ENCODE results near the gene GMIP. TPM values are rescaled to one million over a fixed set of nuclear protein-coding genes. Genes with fewer than 3 reads are reported as not detected.
A peak's percentile ranks its signal among the peaks of the same experiment; 100 is the strongest.
"Not testable (repeated sequence)": the region's sequence is repeated elsewhere in the genome, so short reads cannot be mapped to it uniquely, and the experiment has no call there.

GMIP gene
- total RNA-seq, result 100 to 1,000 TPM in 4 of 5 donors, 10 to 100 TPM in 1; 99.5 to 148 (median 133) TPM
- total RNA-seq (2013), result 51.3 TPM
- 45.7 to 189 (median 126) reads per million in 29 experiments for total RNA-seq

- no peaks in the 10 kb centered on the region for H3K27me3 Mint-ChIP-seq
- POLR2A ChIA-PET, result interaction anchor here in 1 of 2 donors (0.6 kb wide), 1 partner anchor 156 kb away, joined by 4 read pairs; no protein-coding TSS in a partner anchor
- DNase-seq (peak; percentile 72 to 94 (median 85)), ATAC-seq (replicated peaks in 1 of 4) (peak; percentile 88 to 92 (median 90))
- WGBS (ENCODE audit: insufficient coverage), result under 1% methylated on average over 45 of the region's 50 CpGs
- H3K27ac Mint-ChIP-seq, result peak within 1 kb of the TSS; percentile 95 to 98
- peaks cover 25% of the 10 kb centered on the region for H3K36me3 Mint-ChIP-seq
- H3K27ac ChIP-seq (ENCODE audit: low read length), result peak within 1 kb of the TSS; percentile 89
- no peaks in the 10 kb centered on the region for H3K9me3 ChIP-seq
- peaks cover 0 to 40% of the 10 kb centered on the region in 2 experiments for H3K4me1 ChIP-seq (ENCODE audit: control insufficient read depth in 1 of 2, extremely low read depth in 1 of 2, insufficient read depth in 2 of 2, low read length in 2 of 2)
- H3K36me3 ChIP-seq (ENCODE audit: control insufficient read depth in 2 of 2, extremely low read depth in 1 of 2, insufficient read depth in 1 of 2, low read length in 1 of 2), result peaks cover 21 to 60% of the 10 kb centered on the region in 2 donors
- peak within 1 kb of the TSS; percentile 96 to 100 for H3K4me3 ChIP-seq (ENCODE audit: control insufficient read depth in 1 of 2, extremely low read depth in 1 of 2, low read length in 1 of 2)
- CTCF ChIA-PET, result interaction anchor here (1.0 to 1.5 kb wide), 3 partner anchors 83 to 111 kb away, joined by 3 to 10 read pairs (median 8); no protein-coding TSS in a partner anchor
- no peaks in the 10 kb centered on the region for H3K9me3 Mint-ChIP-seq
- H3K4me3 Mint-ChIP-seq, result peak within 1 kb of the TSS; percentile 92 to 93 (median 92)
- no peaks in the 10 kb centered on the region for H3K27me3 ChIP-seq (replicated peaks in 1 of 2; ENCODE audit: control insufficient read depth in 2 of 2, extremely low read depth in 1 of 2, insufficient read depth in 2 of 2, low read length in 1 of 2)
- peaks cover 23 to 26% (median 23%) of the 10 kb centered on the region in 3 donors for H3K4me1 Mint-ChIP-seq
Observed at GRCh38 chr19:19643158-19644053, at the start of gene GMIP. Gene GMIP, minus strand, starts transcription at chr19:19643657. Its CDS starts 128 bp downstream, at chr19:19643529.

GRCh38 chr19:19691683-19692082 lies 48.2 kb upstream of the GMIP start:
- no peaks in the 10 kb centered on the region for H3K27me3 Mint-ChIP-seq
- DNase-seq (no peak), ATAC-seq (replicated peaks in 1 of 4) (no peak)
- H3K4me3 Mint-ChIP-seq, result no peak overlapping the region
- Histone ChIP-seq H3K27me3 (replicated peaks in 1 of 2; ENCODE audit: control insufficient read depth in 2 of 2, extremely low read depth in 1 of 2, insufficient read depth in 2 of 2, low read length in 1 of 2) (no peaks in the 10 kb centered on the region), H3K4me3 (ENCODE audit: control insufficient read depth in 1 of 2, extremely low read depth in 1 of 2, low read length in 1 of 2) (no peak overlapping the region), H3K9me3 (no peaks in the 10 kb centered on the region), H3K27ac (ENCODE audit: low read length) (no peak overlapping the region), H3K36me3 (ENCODE audit: control insufficient read depth in 2 of 2, extremely low read depth in 1 of 2, insufficient read depth in 1 of 2, low read length in 1 of 2) (peaks cover 0 to 4% of the 10 kb centered on the region in 2 donors), H3K4me1 (ENCODE audit: control insufficient read depth in 1 of 2, extremely low read depth in 1 of 2, insufficient read depth in 2 of 2, low read length in 2 of 2) (no peaks in the 10 kb centered on the region)
- peaks cover 0 to 11% (median 8%) of the 10 kb centered on the region in 3 donors for H3K9me3 Mint-ChIP-seq
- peaks cover 9% of the 10 kb centered on the region for H3K36me3 Mint-ChIP-seq
- POLR2A ChIA-PET, result interaction anchor here (0.6 to 0.7 kb wide), 3 partner anchors 104 to 1673 kb away, joined by 3 to 4 read pairs (median 3); no protein-coding TSS in a partner anchor
- H3K4me1 Mint-ChIP-seq, result no peaks in the 10 kb centered on the region
- 92% methylated on average over 9 of the region's 10 CpGs for WGBS (ENCODE audit: insufficient coverage)
- no peak overlapping the region for H3K27ac Mint-ChIP-seq
- CTCF ChIA-PET, result interaction anchor here in 1 of 2 donors (0.6 kb wide), 1 partner anchor 9 kb away, joined by 3 read pairs; no protein-coding TSS in a partner anchor

GRCh38 chr19:19689023-19689422 lies 45.6 kb upstream of the GMIP start:
- not testable (repeated sequence) for H3K27me3 ChIP-seq (replicated peaks in 1 of 2; ENCODE audit: control insufficient read depth in 2 of 2, extremely low read depth in 1 of 2, insufficient read depth in 2 of 2, low read length in 1 of 2); H3K4me3 Mint-ChIP-seq; H3K36me3 ChIP-seq (ENCODE audit: control insufficient read depth in 2 of 2, extremely low read depth in 1 of 2, insufficient read depth in 1 of 2, low read length in 1 of 2); H3K27me3 Mint-ChIP-seq; H3K9me3 ChIP-seq; DNase-seq; H3K4me1 ChIP-seq (ENCODE audit: control insufficient read depth in 1 of 2, extremely low read depth in 1 of 2, insufficient read depth in 2 of 2, low read length in 2 of 2); H3K27ac ChIP-seq (ENCODE audit: low read length); H3K27ac Mint-ChIP-seq; H3K4me3 ChIP-seq (ENCODE audit: control insufficient read depth in 1 of 2, extremely low read depth in 1 of 2, low read length in 1 of 2); ATAC-seq (replicated peaks in 1 of 4); H3K4me1 Mint-ChIP-seq
- ChIA-PET POLR2A (interaction anchor here in 1 of 2 donors (0.7 kb wide), 1 partner anchor 132 kb away, joined by 3 read pairs; no protein-coding TSS in a partner anchor), CTCF (interaction anchor here in 1 of 2 donors (0.6 kb wide), 1 partner anchor 165 kb away, joined by 3 read pairs; no protein-coding TSS in a partner anchor)
- WGBS (ENCODE audit: insufficient coverage), result no CpG with 5 or more reads among the region's 10 CpGs
- Mint-ChIP-seq H3K36me3 (peaks cover 20% of the 10 kb centered on the region), H3K9me3 (peaks cover 9 to 19% (median 15%) of the 10 kb centered on the region in 3 donors)

GRCh38 chr19:19687090-19687489 lies 43.6 kb upstream of the GMIP start:
- DNase-seq, result no peak
- peaks cover 17 to 30% (median 24%) of the 10 kb centered on the region in 3 donors for H3K9me3 Mint-ChIP-seq
- H3K4me3 ChIP-seq (ENCODE audit: control insufficient read depth in 1 of 2, extremely low read depth in 1 of 2, low read length in 1 of 2), result no peak overlapping the region
- ATAC-seq (replicated peaks in 1 of 4), result peak; percentile 24 to 45 (median 30)
- peaks cover 11% of the 10 kb centered on the region for H3K9me3 ChIP-seq
- no peak overlapping the region for H3K4me3 Mint-ChIP-seq
- POLR2A ChIA-PET, result no interaction called here
- no peak overlapping the region for H3K27ac ChIP-seq (ENCODE audit: low read length)
- CTCF ChIA-PET, result no interaction called here
- no peak overlapping the region for H3K27ac Mint-ChIP-seq
- H3K27me3 Mint-ChIP-seq, result no peaks in the 10 kb centered on the region
- peaks cover 0 to 4% of the 10 kb centered on the region in 2 donors for H3K36me3 ChIP-seq (ENCODE audit: control insufficient read depth in 2 of 2, extremely low read depth in 1 of 2, insufficient read depth in 1 of 2, low read length in 1 of 2)
- whole genome bisulfite sequencing (ENCODE audit: insufficient coverage), result no CpG with 5 or more reads among the region's 3 CpGs
- H3K36me3 Mint-ChIP-seq, result peaks cover 33% of the 10 kb centered on the region
- H3K27me3 ChIP-seq (replicated peaks in 1 of 2; ENCODE audit: control insufficient read depth in 2 of 2, extremely low read depth in 1 of 2, insufficient read depth in 2 of 2, low read length in 1 of 2), result no peaks in the 10 kb centered on the region
- H3K4me1 Mint-ChIP-seq, result peaks cover 0 to 5% (median 0%) of the 10 kb centered on the region in 3 donors
- H3K4me1 ChIP-seq (ENCODE audit: control insufficient read depth in 1 of 2, extremely low read depth in 1 of 2, insufficient read depth in 2 of 2, low read length in 2 of 2), result no peaks in the 10 kb centered on the region

- POLR2A ChIA-PET, result no interaction called here
- H3K9me3 Mint-ChIP-seq, result peaks cover 17 to 30% (median 24%) of the 10 kb centered on the region in 3 donors
- H3K36me3 ChIP-seq (ENCODE audit: control insufficient read depth in 2 of 2, extremely low read depth in 1 of 2, insufficient read depth in 1 of 2, low read length in 1 of 2), result peaks cover 0 to 4% of the 10 kb centered on the region in 2 donors
Observed at GRCh38 chr19:19686580-19686979, 43.1 kb upstream of the GMIP start.

GRCh38 chr19:19686119-19686518 lies 42.7 kb upstream of the GMIP start:
- H3K27ac ChIP-seq (ENCODE audit: low read length); POLR2A ChIA-PET; H3K27me3 ChIP-seq (replicated peaks in 1 of 2; ENCODE audit: control insufficient read depth in 2 of 2, extremely low read depth in 1 of 2, insufficient read depth in 2 of 2, low read length in 1 of 2); H3K4me3 Mint-ChIP-seq; ATAC-seq (replicated peaks in 1 of 4); H3K4me3 ChIP-seq (ENCODE audit: control insufficient read depth in 1 of 2, extremely low read depth in 1 of 2, low read length in 1 of 2); H3K27ac Mint-ChIP-seq; CTCF ChIA-PET; DNase-seq; H3K4me1 Mint-ChIP-seq; H3K27me3 Mint-ChIP-seq; H3K4me1 ChIP-seq (ENCODE audit: control insufficient read depth in 1 of 2, extremely low read depth in 1 of 2, insufficient read depth in 2 of 2, low read length in 2 of 2); H3K36me3 ChIP-seq (ENCODE audit: control insufficient read depth in 2 of 2, extremely low read depth in 1 of 2, insufficient read depth in 1 of 2, low read length in 1 of 2): not testable (repeated sequence)
- H3K9me3 ChIP-seq, result peaks cover 11% of the 10 kb centered on the region
- Mint-ChIP-seq H3K9me3 (peaks cover 17 to 33% (median 26%) of the 10 kb centered on the region in 3 donors), H3K36me3 (peaks cover 39% of the 10 kb centered on the region)
- WGBS (ENCODE audit: insufficient coverage), result over 99% methylated on average over 13 of the region's 15 CpGs

More at GRCh38 chr19:19686580-19686979, 43.1 kb upstream of the GMIP start:
- 100% methylated on average over 1 of the region's 6 CpGs for WGBS (ENCODE audit: insufficient coverage)
- H3K4me3 Mint-ChIP-seq, result no peak overlapping the region
- H3K27me3 ChIP-seq (replicated peaks in 1 of 2; ENCODE audit: control insufficient read depth in 2 of 2, extremely low read depth in 1 of 2, insufficient read depth in 2 of 2, low read length in 1 of 2), result no peaks in the 10 kb centered on the region
- H3K4me1 ChIP-seq (ENCODE audit: control insufficient read depth in 1 of 2, extremely low read depth in 1 of 2, insufficient read depth in 2 of 2, low read length in 2 of 2), result no peaks in the 10 kb centered on the region
- H3K27ac Mint-ChIP-seq, result no peak overlapping the region
- DNase-seq, result no peak
- no peak overlapping the region for H3K4me3 ChIP-seq (ENCODE audit: control insufficient read depth in 1 of 2, extremely low read depth in 1 of 2, low read length in 1 of 2)
- H3K9me3 ChIP-seq, result peaks cover 11% of the 10 kb centered on the region
- ATAC-seq (replicated peaks in 1 of 4), result peak in 2 of 4 experiments; percentile 34 to 43
- H3K36me3 Mint-ChIP-seq, result peaks cover 34% of the 10 kb centered on the region
- CTCF ChIA-PET, result no interaction called here
- H3K27me3 Mint-ChIP-seq, result no peaks in the 10 kb centered on the region
- H3K27ac ChIP-seq (ENCODE audit: low read length), result no peak overlapping the region
- peaks cover 0 to 5% (median 0%) of the 10 kb centered on the region in 3 donors for H3K4me1 Mint-ChIP-seq
